Measurements from ENCODE around the gene CPA5.
"Not testable (repeated sequence)": the region's sequence is repeated elsewhere in the genome, so short reads cannot be mapped to it uniquely, and the experiment has no call there.

The CPA5 gene

GRCh38 chr7:130314305-130314704, 30.3 kb upstream of the CPA5 start:
- no peak for TF ChIP-seq CTCF (conservative IDR thresholded peaks at IDR 0.05)
- H3K27ac ChIP-seq = no peak overlapping the region

GRCh38 chr7:130319541-130319940, 25.1 kb upstream of the CPA5 start:
- TF ChIP-seq CTCF (conservative IDR thresholded peaks at IDR 0.05) = no peak
- H3K27ac ChIP-seq = no peak overlapping the region

GRCh38 chr7:130321542-130322229, 22.9 kb upstream of the CPA5 start:
- H3K27ac ChIP-seq = not testable (repeated sequence)

GRCh38 chr7:130322615-130323014, 22.0 kb upstream of the CPA5 start:
- no peak for TF ChIP-seq CTCF (conservative IDR thresholded peaks at IDR 0.05)
- H3K27ac ChIP-seq = no peak overlapping the region

- no peak for TF ChIP-seq CTCF (conservative IDR thresholded peaks at IDR 0.05)
- H3K27ac ChIP-seq = no peak overlapping the region
These were observed 20.2 kb upstream of the CPA5 start for GRCh38 chr7:130324306-130324943.

GRCh38 chr7:130329681-130330080, 14.9 kb upstream of the CPA5 start:
- TF ChIP-seq CTCF (conservative IDR thresholded peaks at IDR 0.05) = no peak
- peak overlapping the region; percentile 72 for H3K27ac ChIP-seq

- H3K27ac ChIP-seq = no peak overlapping the region
- no peak for TF ChIP-seq CTCF (conservative IDR thresholded peaks at IDR 0.05)
These were observed 12.2 kb upstream of the CPA5 start for GRCh38 chr7:130332259-130333053.

Data from VCaP (cell line).